ENCODE results near the gene KCNH5. TPM values are rescaled to one million over a fixed set of nuclear protein-coding genes. Genes with fewer than 3 reads are reported as not detected.
"Not testable (repeated sequence)": the region's sequence is repeated elsewhere in the genome, so short reads cannot be mapped to it uniquely, and the experiment has no call there.

The KCNH5 gene
- total RNA-seq, 1 donor from 2014 or later = under 0.01 TPM

GRCh38 chr14:62847168-62847567, 198.1 kb downstream of the KCNH5 start:
- no peaks in the 10 kb centered on the region for H3K4me1 ChIP-seq (ENCODE audit: control insufficient read depth in 3 of 3, insufficient read depth in 3 of 3, low read length in 3 of 3)
- no peak overlapping the region for H3K27ac ChIP-seq (ENCODE audit: low read depth, low read length)
- no peaks in the 10 kb centered on the region for H3K9me3 ChIP-seq (ENCODE audit: control insufficient read depth in 3 of 3, low read length in 3 of 3)
- H3K36me3 ChIP-seq (ENCODE audit: control insufficient read depth in 3 of 3, insufficient read depth in 3 of 3, low read length in 3 of 3) = no peaks in the 10 kb centered on the region
- no peaks in the 10 kb centered on the region for H3K27me3 ChIP-seq (ENCODE audit: control insufficient read depth in 3 of 3, insufficient read depth in 3 of 3, low read length in 3 of 3)
- H3K9ac ChIP-seq (ENCODE audit: low read depth in 1 of 3, low read length in 3 of 3) = no peak overlapping the region
- H3K4me3 ChIP-seq (ENCODE audit: low read length in 3 of 3) = no peak overlapping the region

GRCh38 chr14:62844546-62844945, 200.7 kb downstream of the KCNH5 start:
- no peak overlapping the region for H3K27ac ChIP-seq (ENCODE audit: low read depth, low read length)
- no peak overlapping the region for H3K9ac ChIP-seq (ENCODE audit: low read depth in 1 of 3, low read length in 3 of 3)
- H3K36me3 ChIP-seq (ENCODE audit: control insufficient read depth in 3 of 3, insufficient read depth in 3 of 3, low read length in 3 of 3) = no peaks in the 10 kb centered on the region
- no peak overlapping the region for H3K4me3 ChIP-seq (ENCODE audit: low read length in 3 of 3)
- no peaks in the 10 kb centered on the region for H3K9me3 ChIP-seq (ENCODE audit: control insufficient read depth in 3 of 3, low read length in 3 of 3)
- H3K27me3 ChIP-seq (ENCODE audit: control insufficient read depth in 3 of 3, insufficient read depth in 3 of 3, low read length in 3 of 3) = no peaks in the 10 kb centered on the region
- H3K4me1 ChIP-seq (ENCODE audit: control insufficient read depth in 3 of 3, insufficient read depth in 3 of 3, low read length in 3 of 3) = no peaks in the 10 kb centered on the region

GRCh38 chr14:62824086-62824485, 221.2 kb downstream of the KCNH5 start:
- H3K4me3 ChIP-seq (ENCODE audit: low read length in 3 of 3) = no peak overlapping the region
- H3K9me3 ChIP-seq (ENCODE audit: control insufficient read depth in 3 of 3, low read length in 3 of 3) = peaks cover 0 to 3% (median 2%) of the 10 kb centered on the region in 3 donors
- H3K27me3 ChIP-seq (ENCODE audit: control insufficient read depth in 3 of 3, insufficient read depth in 3 of 3, low read length in 3 of 3) = no peaks in the 10 kb centered on the region
- H3K27ac ChIP-seq (ENCODE audit: low read depth, low read length) = no peak overlapping the region
- H3K9ac ChIP-seq (ENCODE audit: low read depth in 1 of 3, low read length in 3 of 3) = no peak overlapping the region
- no peaks in the 10 kb centered on the region for H3K4me1 ChIP-seq (ENCODE audit: control insufficient read depth in 3 of 3, insufficient read depth in 3 of 3, low read length in 3 of 3)
- H3K36me3 ChIP-seq (ENCODE audit: control insufficient read depth in 3 of 3, insufficient read depth in 3 of 3, low read length in 3 of 3) = no peaks in the 10 kb centered on the region

GRCh38 chr14:62819931-62820330, 225.3 kb downstream of the KCNH5 start:
- H3K4me3 ChIP-seq (ENCODE audit: low read length in 3 of 3) = no peak overlapping the region
- no peaks in the 10 kb centered on the region for H3K27me3 ChIP-seq (ENCODE audit: control insufficient read depth in 3 of 3, insufficient read depth in 3 of 3, low read length in 3 of 3)
- no peak overlapping the region for H3K9ac ChIP-seq (ENCODE audit: low read depth in 1 of 3, low read length in 3 of 3)
- H3K9me3 ChIP-seq (ENCODE audit: control insufficient read depth in 3 of 3, low read length in 3 of 3) = no peaks in the 10 kb centered on the region
- H3K4me1 ChIP-seq (ENCODE audit: control insufficient read depth in 3 of 3, insufficient read depth in 3 of 3, low read length in 3 of 3) = no peaks in the 10 kb centered on the region
- no peaks in the 10 kb centered on the region for H3K36me3 ChIP-seq (ENCODE audit: control insufficient read depth in 3 of 3, insufficient read depth in 3 of 3, low read length in 3 of 3)
- H3K27ac ChIP-seq (ENCODE audit: low read depth, low read length) = no peak overlapping the region

- Histone ChIP-seq H3K4me3 (ENCODE audit: low read length in 3 of 3) (no peak overlapping the region), H3K9ac (ENCODE audit: low read depth in 1 of 3, low read length in 3 of 3) (no peak overlapping the region), H3K27me3 (ENCODE audit: control insufficient read depth in 3 of 3, insufficient read depth in 3 of 3, low read length in 3 of 3) (no peaks in the 10 kb centered on the region), H3K4me1 (ENCODE audit: control insufficient read depth in 3 of 3, insufficient read depth in 3 of 3, low read length in 3 of 3) (no peaks in the 10 kb centered on the region), H3K9me3 (ENCODE audit: control insufficient read depth in 3 of 3, low read length in 3 of 3) (peaks cover 0 to 3% (median 0%) of the 10 kb centered on the region in 3 donors), H3K27ac (ENCODE audit: low read depth, low read length) (no peak overlapping the region), H3K36me3 (ENCODE audit: control insufficient read depth in 3 of 3, insufficient read depth in 3 of 3, low read length in 3 of 3) (no peaks in the 10 kb centered on the region)
Measured at GRCh38 chr14:62807636-62808035, 237.6 kb downstream of the KCNH5 start.

GRCh38 chr14:62800577-62800976, 244.7 kb downstream of the KCNH5 start:
- Histone ChIP-seq H3K36me3 (ENCODE audit: control insufficient read depth in 3 of 3, insufficient read depth in 3 of 3, low read length in 3 of 3) (no peaks in the 10 kb centered on the region), H3K9ac (ENCODE audit: low read depth in 1 of 3, low read length in 3 of 3) (no peak overlapping the region), H3K4me3 (ENCODE audit: low read length in 3 of 3) (no peak overlapping the region), H3K27ac (ENCODE audit: low read depth, low read length) (no peak overlapping the region), H3K4me1 (ENCODE audit: control insufficient read depth in 3 of 3, insufficient read depth in 3 of 3, low read length in 3 of 3) (no peaks in the 10 kb centered on the region), H3K9me3 (ENCODE audit: control insufficient read depth in 3 of 3, low read length in 3 of 3) (no peaks in the 10 kb centered on the region), H3K27me3 (ENCODE audit: control insufficient read depth in 3 of 3, insufficient read depth in 3 of 3, low read length in 3 of 3) (no peaks in the 10 kb centered on the region)

- H3K36me3 ChIP-seq (ENCODE audit: control insufficient read depth in 3 of 3, insufficient read depth in 3 of 3, low read length in 3 of 3) = no peaks in the 10 kb centered on the region
- H3K27me3 ChIP-seq (ENCODE audit: control insufficient read depth in 3 of 3, insufficient read depth in 3 of 3, low read length in 3 of 3) = no peaks in the 10 kb centered on the region
- H3K9me3 ChIP-seq (ENCODE audit: control insufficient read depth in 3 of 3, low read length in 3 of 3) = no peaks in the 10 kb centered on the region
- no peak overlapping the region for H3K27ac ChIP-seq (ENCODE audit: low read depth, low read length)
- H3K9ac ChIP-seq (ENCODE audit: low read depth in 1 of 3, low read length in 3 of 3) = no peak overlapping the region
- H3K4me1 ChIP-seq (ENCODE audit: control insufficient read depth in 3 of 3, insufficient read depth in 3 of 3, low read length in 3 of 3) = no peaks in the 10 kb centered on the region
- no peak overlapping the region for H3K4me3 ChIP-seq (ENCODE audit: low read length in 3 of 3)
Measured at GRCh38 chr14:62796431-62796830, 248.8 kb downstream of the KCNH5 start.

GRCh38 chr14:62792578-62792977, 252.7 kb downstream of the KCNH5 start:
- Histone ChIP-seq H3K36me3 (ENCODE audit: control insufficient read depth in 3 of 3, insufficient read depth in 3 of 3, low read length in 3 of 3) (no peaks in the 10 kb centered on the region), H3K27ac (ENCODE audit: low read depth, low read length) (no peak overlapping the region), H3K4me3 (ENCODE audit: low read length in 3 of 3) (no peak overlapping the region), H3K27me3 (ENCODE audit: control insufficient read depth in 3 of 3, insufficient read depth in 3 of 3, low read length in 3 of 3) (no peaks in the 10 kb centered on the region), H3K9me3 (ENCODE audit: control insufficient read depth in 3 of 3, low read length in 3 of 3) (peaks cover 0 to 3% (median 0%) of the 10 kb centered on the region in 3 donors), H3K9ac (ENCODE audit: low read depth in 1 of 3, low read length in 3 of 3) (no peak overlapping the region), H3K4me1 (ENCODE audit: control insufficient read depth in 3 of 3, insufficient read depth in 3 of 3, low read length in 3 of 3) (no peaks in the 10 kb centered on the region)

- H3K9me3 ChIP-seq (ENCODE audit: control insufficient read depth in 3 of 3, low read length in 3 of 3); H3K4me3 ChIP-seq (ENCODE audit: low read length in 3 of 3); H3K27me3 ChIP-seq (ENCODE audit: control insufficient read depth in 3 of 3, insufficient read depth in 3 of 3, low read length in 3 of 3); H3K9ac ChIP-seq (ENCODE audit: low read depth in 1 of 3, low read length in 3 of 3); H3K4me1 ChIP-seq (ENCODE audit: control insufficient read depth in 3 of 3, insufficient read depth in 3 of 3, low read length in 3 of 3); H3K36me3 ChIP-seq (ENCODE audit: control insufficient read depth in 3 of 3, insufficient read depth in 3 of 3, low read length in 3 of 3); H3K27ac ChIP-seq (ENCODE audit: low read depth, low read length): not testable (repeated sequence)
Measured at GRCh38 chr14:62781328-62781727, 263.9 kb downstream of the KCNH5 start.

GRCh38 chr14:62778852-62779251, 266.4 kb downstream of the KCNH5 start:
- H3K4me3 ChIP-seq (ENCODE audit: low read length in 3 of 3) = no peak overlapping the region
- H3K9me3 ChIP-seq (ENCODE audit: control insufficient read depth in 3 of 3, low read length in 3 of 3) = no peaks in the 10 kb centered on the region
- no peaks in the 10 kb centered on the region for H3K27me3 ChIP-seq (ENCODE audit: control insufficient read depth in 3 of 3, insufficient read depth in 3 of 3, low read length in 3 of 3)
- H3K9ac ChIP-seq (ENCODE audit: low read depth in 1 of 3, low read length in 3 of 3) = no peak overlapping the region
- H3K36me3 ChIP-seq (ENCODE audit: control insufficient read depth in 3 of 3, insufficient read depth in 3 of 3, low read length in 3 of 3) = no peaks in the 10 kb centered on the region
- H3K4me1 ChIP-seq (ENCODE audit: control insufficient read depth in 3 of 3, insufficient read depth in 3 of 3, low read length in 3 of 3) = peaks cover 0 to 3% (median 0%) of the 10 kb centered on the region in 3 donors
- H3K27ac ChIP-seq (ENCODE audit: low read depth, low read length) = no peak overlapping the region

- Histone ChIP-seq H3K27me3 (ENCODE audit: control insufficient read depth in 3 of 3, insufficient read depth in 3 of 3, low read length in 3 of 3) (no peaks in the 10 kb centered on the region), H3K4me1 (ENCODE audit: control insufficient read depth in 3 of 3, insufficient read depth in 3 of 3, low read length in 3 of 3) (peaks cover 0 to 3% (median 0%) of the 10 kb centered on the region in 3 donors), H3K27ac (ENCODE audit: low read depth, low read length) (no peak overlapping the region), H3K36me3 (ENCODE audit: control insufficient read depth in 3 of 3, insufficient read depth in 3 of 3, low read length in 3 of 3) (no peaks in the 10 kb centered on the region), H3K4me3 (ENCODE audit: low read length in 3 of 3) (no peak overlapping the region), H3K9ac (ENCODE audit: low read depth in 1 of 3, low read length in 3 of 3) (no peak overlapping the region), H3K9me3 (ENCODE audit: control insufficient read depth in 3 of 3, low read length in 3 of 3) (no peaks in the 10 kb centered on the region)
Measured at GRCh38 chr14:62778310-62778709, 266.9 kb downstream of the KCNH5 start.
